ENCODE data around the gene ANKRD13D. TPM values are rescaled to one million over a fixed set of nuclear protein-coding genes. Genes with fewer than 3 reads are reported as not detected.
A peak's percentile ranks its signal among the peaks of the same experiment; 100 is the strongest.

Gene ANKRD13D
- total and polyA plus RNA-seq, 8 donors, result 9.8 to 60.7 (median 14.9) TPM

DNA sequence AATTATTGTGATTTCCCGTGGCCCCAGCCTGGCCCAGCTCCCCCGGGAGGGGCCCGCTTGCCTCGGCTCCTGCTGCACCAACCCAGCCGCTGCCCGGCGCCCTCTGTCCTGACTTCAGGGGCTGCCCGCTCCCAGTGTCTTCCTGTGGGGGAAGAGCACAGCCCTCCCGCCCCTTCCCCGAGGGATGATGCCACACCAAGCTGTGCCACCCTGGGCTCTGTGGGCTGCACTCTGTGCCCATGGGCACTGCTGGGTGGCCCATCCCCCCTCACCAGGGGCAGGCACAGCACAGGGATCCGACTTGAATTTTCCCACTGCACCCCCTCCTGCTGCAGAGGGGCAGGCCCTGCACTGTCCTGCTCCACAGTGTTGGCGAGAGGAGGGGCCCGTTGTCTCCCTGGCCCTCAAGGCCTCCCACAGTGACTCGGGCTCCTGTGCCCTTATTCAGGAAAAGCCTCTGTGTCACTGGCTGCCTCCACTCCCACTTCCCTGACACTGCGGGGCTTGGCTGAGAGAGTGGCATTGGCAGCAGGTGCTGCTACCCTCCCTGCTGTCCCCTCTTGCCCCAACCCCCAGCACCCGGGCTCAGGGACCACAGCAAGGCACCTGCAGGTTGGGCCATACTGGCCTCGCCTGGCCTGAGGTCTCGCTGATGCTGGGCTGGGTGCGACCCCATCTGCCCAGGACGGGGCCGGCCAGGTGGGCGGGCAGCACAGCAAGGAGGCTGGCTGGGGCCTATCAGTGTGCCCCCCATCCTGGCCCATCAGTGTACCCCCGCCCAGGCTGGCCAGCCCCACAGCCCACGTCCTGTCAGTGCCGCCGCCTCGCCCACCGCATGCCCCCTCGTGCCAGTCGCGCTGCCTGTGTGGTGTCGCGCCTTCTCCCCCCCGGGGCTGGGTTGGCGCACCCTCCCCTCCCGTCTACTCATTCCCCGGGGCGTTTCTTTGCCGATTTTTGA is 3.3 kb upstream of the ANKRD13D start:
- Histone ChIP-seq H3K27me3 (no peaks in the 10 kb centered on the region), H3K27ac (peak overlapping the region in 2 of 4 donors; percentile 90 to 94), H3K36me3 (peaks cover 4 to 47% (median 36%) of the 10 kb centered on the region in 3 donors), H3K9me3 (no peaks in the 10 kb centered on the region), H3K4me3 (no peak overlapping the region), H3K4me1 (peaks cover 6 to 12% (median 9%) of the 10 kb centered on the region in 3 donors)
- DNase-seq, result peak in 2 of 6 donors; percentile 33 to 82
- no peak for ATAC-seq
- 88 to 91% methylated on average over 39 of the region's 39 CpGs for WGBS, 2 donors
- TF ChIP-seq, protein P1, sequence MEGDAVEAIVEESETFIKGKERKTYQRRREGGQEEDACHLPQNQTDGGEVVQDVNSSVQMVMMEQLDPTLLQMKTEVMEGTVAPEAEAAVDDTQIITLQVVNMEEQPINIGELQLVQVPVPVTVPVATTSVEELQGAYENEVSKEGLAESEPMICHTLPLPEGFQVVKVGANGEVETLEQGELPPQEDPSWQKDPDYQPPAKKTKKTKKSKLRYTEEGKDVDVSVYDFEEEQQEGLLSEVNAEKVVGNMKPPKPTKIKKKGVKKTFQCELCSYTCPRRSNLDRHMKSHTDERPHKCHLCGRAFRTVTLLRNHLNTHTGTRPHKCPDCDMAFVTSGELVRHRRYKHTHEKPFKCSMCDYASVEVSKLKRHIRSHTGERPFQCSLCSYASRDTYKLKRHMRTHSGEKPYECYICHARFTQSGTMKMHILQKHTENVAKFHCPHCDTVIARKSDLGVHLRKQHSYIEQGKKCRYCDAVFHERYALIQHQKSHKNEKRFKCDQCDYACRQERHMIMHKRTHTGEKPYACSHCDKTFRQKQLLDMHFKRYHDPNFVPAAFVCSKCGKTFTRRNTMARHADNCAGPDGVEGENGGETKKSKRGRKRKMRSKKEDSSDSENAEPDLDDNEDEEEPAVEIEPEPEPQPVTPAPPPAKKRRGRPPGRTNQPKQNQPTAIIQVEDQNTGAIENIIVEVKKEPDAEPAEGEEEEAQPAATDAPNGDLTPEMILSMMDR (IDR thresholded peaks at IDR 0.05), result no peak
- intact Hi-C loops (cut with DNase I), result no loop called here
- FAIRE-seq, result no peak

DNA sequence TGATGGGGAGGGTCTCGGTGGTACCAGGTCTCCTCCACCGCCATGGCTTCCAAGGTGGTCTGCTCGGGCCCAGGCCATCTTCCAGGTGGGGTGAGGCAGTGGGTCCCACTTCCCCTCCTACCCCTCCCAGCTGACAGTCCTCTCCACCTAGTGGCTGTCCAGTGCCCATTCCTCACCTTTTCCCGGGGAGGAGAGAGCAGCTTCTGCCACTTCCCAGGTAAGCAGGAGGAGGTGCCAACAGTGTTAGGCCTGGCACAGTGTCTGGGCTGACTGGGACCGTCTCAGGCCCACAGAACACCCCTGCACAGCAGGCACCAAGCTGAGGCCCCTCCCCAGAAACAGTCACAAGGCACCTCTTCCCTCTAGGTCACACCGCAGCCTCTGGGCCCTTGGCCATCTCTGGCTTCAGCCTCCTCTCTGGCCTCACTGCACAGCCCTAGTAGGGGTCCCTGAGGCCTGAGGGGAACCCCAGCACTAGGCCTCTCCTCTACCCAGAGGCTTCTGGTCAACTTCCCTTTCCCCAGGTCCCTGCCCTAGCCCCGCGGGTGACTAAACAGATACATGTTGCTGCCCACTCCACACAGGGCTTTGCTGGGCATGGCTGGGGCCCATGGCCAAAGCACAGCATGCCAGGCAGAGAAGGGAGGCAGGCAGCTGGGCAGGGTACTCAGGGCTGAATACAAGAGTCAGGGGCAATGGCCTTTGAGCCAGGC is 2.3 kb upstream of the ANKRD13D start:
- Histone ChIP-seq H3K4me1 (peaks cover 6 to 12% (median 9%) of the 10 kb centered on the region in 3 donors), H3K27ac (peak overlapping the region in 3 of 4 donors; percentile 22 to 94 (median 90)), H3K4me3 (no peak overlapping the region), H3K36me3 (peaks cover 4 to 39% (median 27%) of the 10 kb centered on the region in 3 donors), H3K9me3 (no peaks in the 10 kb centered on the region), H3K27me3 (no peaks in the 10 kb centered on the region)
- DNase-seq, result peak in 2 of 6 donors; percentile 40 to 69
- intact Hi-C loops (cut with DNase I), result no loop called here
- 80% methylated on average over 8 of the region's 8 CpGs for WGBS, 2 donors
- TF ChIP-seq, protein P1 (IDR thresholded peaks at IDR 0.05), result no peak
- ATAC-seq, result peak in 2 of 4 donors; percentile 2
- no peak for FAIRE-seq

GRCh38 chr11:67287355-67288197 is 1.5 kb upstream of the ANKRD13D start:
- TF ChIP-seq, protein P1 (IDR thresholded peaks at IDR 0.05), result no peak
- no peaks in the 10 kb centered on the region for H3K9me3 ChIP-seq
- peaks cover 4 to 31% (median 20%) of the 10 kb centered on the region in 3 donors for H3K36me3 ChIP-seq
- no peaks in the 10 kb centered on the region for H3K27me3 ChIP-seq
- peak overlapping the region; percentile 74 to 94 (median 90) for H3K27ac ChIP-seq
- ATAC-seq (no peak), DNase-seq (peak in 2 of 6 donors; percentile 25 to 35), FAIRE-seq (no peak)
- intact Hi-C loops (cut with DNase I), result no loop called here
- WGBS, 2 donors, result 84 to 86% methylated on average over 14 of the region's 14 CpGs
- peaks cover 6 to 12% (median 9%) of the 10 kb centered on the region in 3 donors for H3K4me1 ChIP-seq
- peak overlapping the region in 1 of 4 donors; percentile 51 for H3K4me3 ChIP-seq

DNA sequence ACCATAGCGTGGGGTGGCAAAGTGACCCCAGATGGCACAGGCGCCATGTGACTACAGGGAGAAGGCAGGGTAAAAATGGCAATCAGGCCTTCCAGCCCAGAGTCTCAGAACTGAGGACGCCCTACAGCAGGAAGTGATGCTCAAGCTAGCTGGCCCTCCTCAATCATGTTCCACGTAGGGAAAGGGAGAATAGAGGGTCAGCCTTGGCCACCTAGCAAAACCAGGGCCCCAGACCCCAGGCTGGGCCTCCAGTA is 978 bp upstream of the ANKRD13D start:
- no peaks in the 10 kb centered on the region for H3K9me3 ChIP-seq
- H3K27ac ChIP-seq, result peak overlapping the region; percentile 74 to 94 (median 90)
- peak in 1 of 6 donors; percentile 46 for DNase-seq
- intact Hi-C loops (cut with DNase I), result no loop called here
- H3K27me3 ChIP-seq, result no peaks in the 10 kb centered on the region
- TF ChIP-seq, protein P1 (IDR thresholded peaks at IDR 0.05), result no peak
- WGBS, 2 donors, result 59 to 62% methylated on average over 4 of the region's 4 CpGs
- ATAC-seq, result no peak
- FAIRE-seq, result no peak
- H3K4me3 ChIP-seq, result peak overlapping the region; percentile 51 to 74 (median 66)
- H3K36me3 ChIP-seq, result peaks cover 4 to 25% (median 19%) of the 10 kb centered on the region in 3 donors
- peaks cover 6 to 12% (median 9%) of the 10 kb centered on the region in 3 donors for H3K4me1 ChIP-seq
